K562 (cell line): ENCODE data around the gene LUZP1. TPM values are rescaled to one million over a fixed set of nuclear protein-coding genes. Genes with fewer than 3 reads are reported as not detected.

ENCODE experiments used
- CBX1 ChIP-seq: sonication (generic); IDR thresholded peaks from 2 replicates; pipeline ENCODE4 v1.6.1; 2016; ENCODE audit warnings: antibody characterized with exemption, low read depth, mild to moderate bottlenecking
- CEBPG ChIP-seq, 3 experiments: fragments of 200-800 bp in 1 of 3; sonication (Bioruptor generic) in 1 of 3; sonication (generic) in 1 of 3; formaldehyde crosslinking in 1 of 3; IDR thresholded peaks in 2 of 3; conservative IDR thresholded peaks in 1 of 3; 2 replicates each; pipeline versions ENCODE4 v1.6.1 to v1.8.0; 2016 to 2022; ENCODE audit warnings: missing compliant biosample characterization in 2 of 3, missing genetic modification characterization in 2 of 3, mild to moderate bottlenecking in 1 of 3, missing genetic modification reagents in 1 of 3
- DIDO1 ChIP-seq: fragments of 450-650 bp; IDR thresholded peaks from 2 replicates; pipeline ENCODE4 v1.6.1; 2016; ENCODE audit warnings: low read depth, missing biosample characterization, missing genetic modification characterization
- DPF2 ChIP-seq: fragments of 450-650 bp; IDR thresholded peaks from 2 replicates; pipeline ENCODE4 v1.6.1; 2016
- KAT8 ChIP-seq: fragments of 450-650 bp; IDR thresholded peaks from 2 replicates; pipeline ENCODE4 v1.6.1; 2016; ENCODE audit warnings: low read depth, mild to moderate bottlenecking
- NONO ChIP-seq, 2 experiments: fragments of 200-400 bp in 1 of 2; fragments of 450-650 bp in 1 of 2; formaldehyde crosslinking in 1 of 2; IDR thresholded peaks; 2 replicates each; pipeline ENCODE4 v1.6.1; 2017; ENCODE audit warnings: low read depth in 2 of 2, mild to moderate bottlenecking in 2 of 2, moderate library complexity in 2 of 2, low read length in 1 of 2
- POLR2G ChIP-seq: fragments of 200-400 bp; formaldehyde crosslinking; IDR thresholded peaks from 2 replicates; pipeline ENCODE4 v1.6.1; 2017; ENCODE audit warnings: low read depth, mild to moderate bottlenecking, antibody characterized with exemption, low read length, moderate library complexity
- PTRF ChIP-seq: fragments of 450-650 bp; IDR thresholded peaks from 2 replicates; pipeline ENCODE4 v1.6.1; 2016; ENCODE audit warnings: mild to moderate bottlenecking, missing genetic modification characterization, missing compliant biosample characterization
- PURB ChIP-seq: sonication (generic); formaldehyde crosslinking; IDR thresholded peaks from 2 replicates; pipeline ENCODE4 v1.9.0; 2021; ENCODE audit warnings: low read depth, mild to moderate bottlenecking, missing genetic modification reagents
- RB1 ChIP-seq: fragments of 450-650 bp; IDR thresholded peaks from 2 replicates; pipeline ENCODE4 v1.6.1; 2017; ENCODE audit warnings: low read depth, mild to moderate bottlenecking
- RBM39 ChIP-seq: fragments of 200-400 bp; formaldehyde crosslinking; optimal IDR thresholded peaks from 2 replicates; pipeline ENCODE3; 2018; ENCODE audit warnings: low read depth, low read length
- SMAD1 ChIP-seq: fragments of 150-350 bp; IDR thresholded peaks from 2 replicates; pipeline ENCODE4 v1.6.1; 2014; ENCODE audit warnings: low read length, low read depth; ENCODE audit not compliant: partially characterized antibody
- SMC3 ChIP-seq: conservative IDR thresholded peaks from 2 replicates; pipeline ENCODE4 v1.6.1; 2011; ENCODE audit warnings: low read depth, low read length, improper control_type of control experiment; ENCODE audit not compliant: insufficient read depth
- TAF15 ChIP-seq: fragments of 200-400 bp; formaldehyde crosslinking; IDR thresholded peaks from 2 replicates; pipeline ENCODE4 v1.6.1; 2017; ENCODE audit warnings: mild to moderate bottlenecking, low read depth, low read length, moderate library complexity
- ZC3H4 ChIP-seq: sonication (generic); formaldehyde crosslinking; IDR thresholded peaks from 2 replicates; pipeline ENCODE4 v1.9.0; 2021; ENCODE audit warnings: missing genetic modification reagents, borderline replicate concordance
- ZNF140 ChIP-seq: fragments of 250-450 bp; sonication (Bioruptor Pico); IDR thresholded peaks from 2 replicates; pipeline ENCODE4 v1.8.0; 2021; ENCODE audit warnings: moderate library complexity, mild to moderate bottlenecking, inconsistent platforms
- ZNF165 ChIP-seq: fragments of 250-450 bp; sonication (Bioruptor Pico); IDR thresholded peaks from 2 replicates; pipeline ENCODE4 v1.4.0; 2020; ENCODE audit warnings: borderline replicate concordance
- ZNF644 ChIP-seq: fragments of 200-800 bp; sonication (Bioruptor generic); IDR thresholded peaks from 2 replicates; pipeline ENCODE4 v1.6.1; 2016; ENCODE audit warnings: low read depth, missing genetic modification characterization, missing compliant biosample characterization
- ZNF785 ChIP-seq: fragments of 250-450 bp; sonication (Bioruptor Pico); IDR thresholded peaks from 2 replicates; pipeline ENCODE4 v1.4.0; 2020; ENCODE audit warnings: mild to moderate bottlenecking
- polyA plus RNA-seq, 8 experiments: library from polyadenylated mRNA; depleted of rRNA in 4 of 8; stranded (reverse) in 5 of 8; unstranded in 3 of 8; fragments of >200 nt; fragmentation: Nextera tagmentation in 2 of 8; fragmentation: Illumina TruSeq in 1 of 8; extraction: Ambion mirVana in 2 of 8; extraction: Trizol in 1 of 8; gene quantifications; 2 replicates each; pipeline versions ENCODE4 v1.2.1 to v1.2.3, GENCODE V29; 2011 to 2014; ENCODE audit warnings: inconsistent platforms in 1 of 8, missing spikeins in 1 of 8
- total RNA-seq, 7 experiments: library from RNA; depleted of rRNA in 6 of 7; stranded (reverse); fragments of >200 nt in 6 of 7; fragmentation: Illumina TruSeq in 2 of 7; extraction: Trizol in 2 of 7; gene quantifications; 2 replicates each; pipeline versions ENCODE4 v1.2.1 to v1.2.3, GENCODE V29; 2011 to 2021; ENCODE audit warnings: low replicate concordance in 1 of 7
- TF ChIP-seq, protein P1 (sequence below): IDR thresholded peaks from 3 replicates; pipeline ENCODE4 v1.6.1; 2011; ENCODE audit warnings: borderline replicate concordance, mild to moderate bottlenecking, moderate library complexity; ENCODE audit not compliant: insufficient read length; ENCODE audit errors: extremely low read depth
- TF ChIP-seq, protein P2 (sequence below): fragments of 250-450 bp; sonication (Bioruptor Pico); IDR thresholded peaks from 2 replicates; pipeline ENCODE4 v1.8.0; 2021; ENCODE audit warnings: moderate library complexity, mild to moderate bottlenecking, inconsistent platforms
- TF ChIP-seq, protein P3 (sequence below): fragments of 450-650 bp; formaldehyde crosslinking; IDR thresholded peaks from 2 replicates; pipeline ENCODE4 v1.4.0; 2022; ENCODE audit warnings: missing genetic modification characterization

LUZP1 gene
- total and polyA plus RNA-seq, 9 of the 15 experiments (the other 6 are each of a cell fraction or from before 2014, with no cell fraction given), result 6.5 to 19.1 (median 12.4) TPM

DNA sequence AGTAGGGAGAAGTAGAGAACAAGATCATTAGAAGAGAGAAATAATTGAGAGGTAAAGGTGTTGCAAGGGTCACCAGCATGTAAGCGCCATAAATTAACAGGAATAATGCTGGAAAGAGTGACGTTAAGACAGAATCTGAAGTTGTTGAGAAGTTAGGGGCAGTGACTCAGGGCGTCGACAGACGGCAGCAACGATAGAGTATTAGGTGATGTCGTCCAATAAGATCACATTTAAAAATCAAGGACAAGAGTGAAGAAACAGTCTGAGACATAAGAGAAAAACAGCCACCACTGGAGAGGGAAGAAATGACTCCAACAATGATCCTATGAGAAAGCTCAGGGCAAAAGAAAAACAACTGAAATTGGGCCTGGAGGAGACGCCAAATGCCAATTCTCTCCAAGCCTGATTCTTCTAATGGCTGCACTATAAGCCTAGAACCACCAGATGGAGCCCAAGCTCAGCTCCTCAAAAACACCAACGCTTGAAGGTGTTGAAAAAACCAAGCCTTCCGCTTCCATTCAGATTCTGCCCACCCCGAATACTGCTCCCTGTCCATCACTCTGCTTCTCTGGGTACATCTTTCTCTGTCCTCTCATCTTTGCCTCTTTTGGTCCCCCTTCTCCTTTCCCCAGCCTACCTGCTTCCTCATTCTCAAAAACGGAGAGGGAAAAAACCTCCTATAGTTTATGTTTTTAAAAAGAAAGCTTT, 70.0 kb downstream of the LUZP1 start (continued):
- TF ChIP-seq PTRF (tag), result no peak
- peak; percentile 99 for TF ChIP-seq SMC3
- TF ChIP-seq SMAD1, result no peak
- TF ChIP-seq POLR2G, result no peak
- TF ChIP-seq, protein P1, sequence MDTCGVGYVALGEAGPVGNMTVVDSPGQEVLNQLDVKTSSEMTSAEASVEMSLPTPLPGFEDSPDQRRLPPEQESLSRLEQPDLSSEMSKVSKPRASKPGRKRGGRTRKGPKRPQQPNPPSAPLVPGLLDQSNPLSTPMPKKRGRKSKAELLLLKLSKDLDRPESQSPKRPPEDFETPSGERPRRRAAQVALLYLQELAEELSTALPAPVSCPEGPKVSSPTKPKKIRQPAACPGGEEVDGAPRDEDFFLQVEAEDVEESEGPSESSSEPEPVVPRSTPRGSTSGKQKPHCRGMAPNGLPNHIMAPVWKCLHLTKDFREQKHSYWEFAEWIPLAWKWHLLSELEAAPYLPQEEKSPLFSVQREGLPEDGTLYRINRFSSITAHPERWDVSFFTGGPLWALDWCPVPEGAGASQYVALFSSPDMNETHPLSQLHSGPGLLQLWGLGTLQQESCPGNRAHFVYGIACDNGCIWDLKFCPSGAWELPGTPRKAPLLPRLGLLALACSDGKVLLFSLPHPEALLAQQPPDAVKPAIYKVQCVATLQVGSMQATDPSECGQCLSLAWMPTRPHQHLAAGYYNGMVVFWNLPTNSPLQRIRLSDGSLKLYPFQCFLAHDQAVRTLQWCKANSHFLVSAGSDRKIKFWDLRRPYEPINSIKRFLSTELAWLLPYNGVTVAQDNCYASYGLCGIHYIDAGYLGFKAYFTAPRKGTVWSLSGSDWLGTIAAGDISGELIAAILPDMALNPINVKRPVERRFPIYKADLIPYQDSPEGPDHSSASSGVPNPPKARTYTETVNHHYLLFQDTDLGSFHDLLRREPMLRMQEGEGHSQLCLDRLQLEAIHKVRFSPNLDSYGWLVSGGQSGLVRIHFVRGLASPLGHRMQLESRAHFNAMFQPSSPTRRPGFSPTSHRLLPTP, result no peak
- TF ChIP-seq PURB (CRISPR knock-in tag), result no peak
- no peak for TF ChIP-seq ZC3H4
- TF ChIP-seq RB1, result peak; percentile 51
- TF ChIP-seq RBM39, result no peak
- TF ChIP-seq, protein P2, sequence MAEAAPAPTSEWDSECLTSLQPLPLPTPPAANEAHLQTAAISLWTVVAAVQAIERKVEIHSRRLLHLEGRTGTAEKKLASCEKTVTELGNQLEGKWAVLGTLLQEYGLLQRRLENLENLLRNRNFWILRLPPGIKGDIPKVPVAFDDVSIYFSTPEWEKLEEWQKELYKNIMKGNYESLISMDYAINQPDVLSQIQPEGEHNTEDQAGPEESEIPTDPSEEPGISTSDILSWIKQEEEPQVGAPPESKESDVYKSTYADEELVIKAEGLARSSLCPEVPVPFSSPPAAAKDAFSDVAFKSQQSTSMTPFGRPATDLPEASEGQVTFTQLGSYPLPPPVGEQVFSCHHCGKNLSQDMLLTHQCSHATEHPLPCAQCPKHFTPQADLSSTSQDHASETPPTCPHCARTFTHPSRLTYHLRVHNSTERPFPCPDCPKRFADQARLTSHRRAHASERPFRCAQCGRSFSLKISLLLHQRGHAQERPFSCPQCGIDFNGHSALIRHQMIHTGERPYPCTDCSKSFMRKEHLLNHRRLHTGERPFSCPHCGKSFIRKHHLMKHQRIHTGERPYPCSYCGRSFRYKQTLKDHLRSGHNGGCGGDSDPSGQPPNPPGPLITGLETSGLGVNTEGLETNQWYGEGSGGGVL (CRISPR knock-in tag), result no peak
- no peak for TF ChIP-seq ZNF644
- TF ChIP-seq ZNF165 (CRISPR knock-in tag), result no peak
- TF ChIP-seq, protein P3, sequence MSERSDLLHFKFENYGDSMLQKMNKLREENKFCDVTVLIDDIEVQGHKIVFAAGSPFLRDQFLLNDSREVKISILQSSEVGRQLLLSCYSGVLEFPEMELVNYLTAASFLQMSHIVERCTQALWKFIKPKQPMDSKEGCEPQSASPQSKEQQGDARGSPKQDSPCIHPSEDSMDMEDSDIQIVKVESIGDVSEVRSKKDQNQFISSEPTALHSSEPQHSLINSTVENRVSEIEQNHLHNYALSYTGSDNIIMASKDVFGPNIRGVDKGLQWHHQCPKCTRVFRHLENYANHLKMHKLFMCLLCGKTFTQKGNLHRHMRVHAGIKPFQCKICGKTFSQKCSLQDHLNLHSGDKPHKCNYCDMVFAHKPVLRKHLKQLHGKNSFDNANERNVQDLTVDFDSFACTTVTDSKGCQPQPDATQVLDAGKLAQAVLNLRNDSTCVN (CRISPR knock-in tag), result peak; percentile 72; the same call in 1 of the 2 replicates
- no peak for TF ChIP-seq ZNF140
- TF ChIP-seq NONO (IDR thresholded peaks at IDR 0.05; ENCODE audit: low read depth in 2 of 2, low read length in 1 of 2), result no peak; a peak in 1 of 4 replicates
- TF ChIP-seq DIDO1 (tag), result no peak
- no peak for TF ChIP-seq CBX1
- no peak for TF ChIP-seq CEBPG (CRISPR knock-in tag; IDR thresholded peaks at IDR 0.05)
- no peak for TF ChIP-seq CEBPG (tag; conservative IDR thresholded peaks at IDR 0.05 in 1 of 2, IDR thresholded peaks at IDR 0.05 in 1 of 2)
- TF ChIP-seq ZNF785 (CRISPR knock-in tag), result no peak
- TF ChIP-seq TAF15, result no peak
- TF ChIP-seq DPF2, result no peak
- TF ChIP-seq KAT8, result no peak
